GM18870 (cell line): ENCODE data around the gene BIK.
A peak's percentile ranks its signal among the peaks of the same experiment; 100 is the strongest.
"Not testable (repeated sequence)": the region's sequence is repeated elsewhere in the genome, so short reads cannot be mapped to it uniquely, and the experiment has no call there.

Source experiments
- ATAC-seq: cut with Tn5 transposase; IDR thresholded peaks from one replicate; pipeline ENCODE4 v1.9.1; 2021; ENCODE audit warnings: moderate library complexity; ENCODE audit not compliant: unreplicated experiment

The BIK gene

GRCh38 chr22:43134553-43134952 lies 24.0 kb downstream of the BIK start:
- ATAC-seq = no peak

GRCh38 chr22:43135565-43135964 lies 25.0 kb downstream of the BIK start:
- ATAC-seq = no peak

GRCh38 chr22:43136255-43136654 lies 25.7 kb downstream of the BIK start:
- ATAC-seq = no peak

GRCh38 chr22:43136801-43137200 lies 26.3 kb downstream of the BIK start:
- no peak for ATAC-seq

GRCh38 chr22:43142880-43143562 lies 32.5 kb downstream of the BIK start, which contains the start of gene MCAT:
MCAT (minus strand) TSS chr22:43143398; CDS start chr22:43143348, 50 bp downstream.
- ATAC-seq = peak; percentile 39

- no peak for ATAC-seq
Measured at GRCh38 chr22:43144949-43145348, 34.4 kb downstream of the BIK start.

GRCh38 chr22:43145371-43145770 lies 34.8 kb downstream of the BIK start:
- ATAC-seq = not testable (repeated sequence)

GRCh38 chr22:43146332-43146731 lies 35.8 kb downstream of the BIK start:
- not testable (repeated sequence) for ATAC-seq

GRCh38 chr22:43147821-43148220 lies 37.3 kb downstream of the BIK start:
- no peak for ATAC-seq

- ATAC-seq = no peak
Measured at GRCh38 chr22:43148581-43148980, 38.0 kb downstream of the BIK start.

- ATAC-seq = no peak
Measured at GRCh38 chr22:43150731-43151206, 40.2 kb downstream of the BIK start.

- no peak for ATAC-seq
Measured at GRCh38 chr22:43151251-43152002, 40.9 kb downstream of the BIK start, which contains the start of gene TSPO. TSPO (plus strand) TSS chr22:43151559; CDS start chr22:43159239, 7,680 bp downstream.

GRCh38 chr22:43152003-43152356 lies 41.4 kb downstream of the BIK start:
- no peak for ATAC-seq

- no peak for ATAC-seq
Measured at GRCh38 chr22:43152357-43153071, 42.0 kb downstream of the BIK start.

- no peak for ATAC-seq
Measured at GRCh38 chr22:43153899-43154298, 43.3 kb downstream of the BIK start.

GRCh38 chr22:43154887-43155536 lies 44.5 kb downstream of the BIK start:
- ATAC-seq = no peak

- ATAC-seq = no peak
Measured at GRCh38 chr22:43155789-43156188, 45.2 kb downstream of the BIK start.

- ATAC-seq = no peak
Measured at GRCh38 chr22:43156413-43156812, 45.9 kb downstream of the BIK start.

- ATAC-seq = no peak
Measured at GRCh38 chr22:43157874-43158546, 47.5 kb downstream of the BIK start.

- no peak for ATAC-seq
Measured at GRCh38 chr22:43158778-43159483, 48.4 kb downstream of the BIK start.
